Endothelial cell of umbilical vein (primary cell): ENCODE data around the gene ZBTB14. TPM values are rescaled to one million over a fixed set of nuclear protein-coding genes. Genes with fewer than 3 reads are reported as not detected.

Source experiments
- BruUV-seq: library from RNA; stranded (reverse); fragments of 400-500 nt; replicated peaks from 2 replicates; lab custom pipeline; 2021; lab: Mats Ljungman, UMichigan
- CTCF ChIA-PET: fragments of 300-600, 350-600 bp; sonication (Branson Sonifier 250); formaldehyde crosslinking; loops from one replicate; lab custom pipeline; 2021; ENCODE audit warnings: antibody characterized with exemption, inconsistent platforms; lab: Charles Lee
- POLR2A ChIA-PET: fragments of 300-600, 350-600 bp; sonication (Branson Sonifier 250); formaldehyde crosslinking; loops from one replicate; lab custom pipeline; 2021; ENCODE audit warnings: antibody characterized with exemption, inconsistent platforms; lab: Charles Lee
- DNase-seq: peaks from one replicate; pipeline ENCODE4 v3.0.0-alpha.2; 2011; ENCODE audit warnings: low read depth, low spot score
- FAIRE-seq: peaks from 2 replicates; lab custom pipeline; 2011; peaks lifted over from hg19 to GRCh38; lab: Jason Lieb, UNC
- H2AFZ ChIP-seq: 2 replicates; pipeline ENCODE4 v1.6.0; 2012; ENCODE audit warnings: low read depth, low read length, control low read depth, inconsistent platforms
- H3K27ac ChIP-seq: 2 replicates; pipeline ENCODE4 v1.5.1; 2011; ENCODE audit warnings: low read depth, mild to moderate bottlenecking, control low read depth, low read length, moderate library complexity; ENCODE audit not compliant: insufficient read depth
- H3K27me3 ChIP-seq, 2 experiments: 2 replicates each; pipeline versions ENCODE4 v1.6.0 to v1.6.1; 2011; ENCODE audit warnings: low read length in 2 of 2, mixed read lengths in 1 of 2; ENCODE audit not compliant: control insufficient read depth in 2 of 2, insufficient read depth in 2 of 2
- H3K36me3 ChIP-seq, 2 experiments: 2 replicates in 1 of 2; 3 replicates in 1 of 2; pipeline ENCODE4 v1.5.1; 2011; ENCODE audit warnings: low read length in 2 of 2, mild to moderate bottlenecking in 1 of 2, moderate library complexity in 1 of 2; ENCODE audit not compliant: control insufficient read depth in 2 of 2, insufficient read depth in 2 of 2; ENCODE audit errors: extremely low read depth in 1 of 2
- H3K4me1 ChIP-seq: 3 replicates; pipeline ENCODE4 v1.5.1; 2011; ENCODE audit warnings: mild to moderate bottlenecking, low read length; ENCODE audit not compliant: control insufficient read depth, insufficient read depth; ENCODE audit errors: extremely low read depth
- H3K4me2 ChIP-seq: 2 replicates; pipeline ENCODE4 v1.6.1; 2011; ENCODE audit warnings: low read length, control low read depth, mixed read lengths; ENCODE audit not compliant: insufficient read depth
- H3K4me3 ChIP-seq, 3 experiments: fragments of 200-600 bp in 1 of 3; sonication (generic), shearing (Covaris generic) in 1 of 3; replicated peaks in 1 of 3; 2 replicates each; pipeline ENCODE4 v1.5.1; 2011 to 2016; ENCODE audit warnings: control low read depth in 3 of 3, low read length in 3 of 3, mild to moderate bottlenecking in 2 of 3, inconsistent platforms in 1 of 3, low read depth in 1 of 3, moderate library complexity in 1 of 3; ENCODE audit not compliant: insufficient read depth in 1 of 3
- H3K79me2 ChIP-seq: 2 replicates; pipeline ENCODE4 v1.6.0; 2012; ENCODE audit warnings: low read length, inconsistent platforms; ENCODE audit not compliant: control insufficient read depth, insufficient read depth
- H3K9ac ChIP-seq: replicated peaks from 2 replicates; pipeline ENCODE3; 2011; ENCODE audit warnings: low read length, control low read depth; ENCODE audit not compliant: insufficient read depth; ENCODE audit errors: extremely low read depth
- H3K9me1 ChIP-seq: replicated peaks from 3 replicates; pipeline ENCODE4 v1.6.0; 2011; ENCODE audit warnings: mild to moderate bottlenecking, low read length; ENCODE audit not compliant: control insufficient read depth, insufficient read depth; ENCODE audit errors: extremely low read depth
- H3K9me3 ChIP-seq: replicated peaks from 2 replicates; pipeline ENCODE4 v1.5.1; 2012; ENCODE audit warnings: low read length, inconsistent platforms; ENCODE audit not compliant: control insufficient read depth, insufficient read depth
- H4K20me1 ChIP-seq: replicated peaks from 2 replicates; pipeline ENCODE3; 2011; ENCODE audit warnings: mild to moderate bottlenecking, low read length; ENCODE audit not compliant: control insufficient read depth, insufficient read depth; ENCODE audit errors: extremely low read depth
- CTCF ChIP-seq, 2 donors: IDR thresholded peaks; 1 replicate in 1 of 2; 2 replicates in 1 of 2; pipeline ENCODE4 v1.5.1; 2011; ENCODE audit warnings: low read length in 2 of 2, mild to moderate bottlenecking in 2 of 2, moderate library complexity in 2 of 2, control low read depth in 1 of 2, inconsistent platforms in 1 of 2, low read depth in 1 of 2; ENCODE audit not compliant: insufficient read depth in 1 of 2; ENCODE audit errors: extremely low read depth in 1 of 2
- EZH2 ChIP-seq: IDR thresholded peaks from 2 replicates; pipeline ENCODE4 v1.6.1; 2012; ENCODE audit warnings: borderline replicate concordance, low read depth, mild to moderate bottlenecking, moderate library complexity, low read length, inconsistent platforms; ENCODE audit not compliant: severe bottlenecking
- FOS ChIP-seq: IDR thresholded peaks from 2 replicates; pipeline ENCODE4 v1.6.1; 2011; ENCODE audit warnings: mild to moderate bottlenecking, low read length, moderate library complexity, borderline replicate concordance; ENCODE audit not compliant: insufficient read depth
- GATA2 ChIP-seq: IDR thresholded peaks from 2 replicates; pipeline ENCODE4 v1.7.0; 2011; ENCODE audit warnings: low read depth, mild to moderate bottlenecking, moderate library complexity, mixed read lengths, low read length; ENCODE audit not compliant: insufficient read length, insufficient read depth
- JUN ChIP-seq: IDR thresholded peaks from 2 replicates; pipeline ENCODE4 v1.6.1; 2011; ENCODE audit warnings: borderline replicate concordance, low read depth; ENCODE audit not compliant: insufficient read length, insufficient read depth
- MAX ChIP-seq: IDR thresholded peaks from 2 replicates; pipeline ENCODE4 v1.6.1; 2011; ENCODE audit not compliant: insufficient read depth, insufficient read length
- MYC ChIP-seq: IDR thresholded peaks from one replicate; pipeline ENCODE4 v1.6.1; 2011; ENCODE audit warnings: mild to moderate bottlenecking, low read depth, low read length
- POLR2A ChIP-seq: IDR thresholded peaks from 2 replicates; pipeline ENCODE4 v1.6.1; 2012; ENCODE audit warnings: low read depth, mild to moderate bottlenecking, control low read depth, low read length
- POLR2AphosphoS5 ChIP-seq: IDR thresholded peaks from 2 replicates; pipeline ENCODE4 v1.6.1; 2012; ENCODE audit warnings: low read depth, mild to moderate bottlenecking, control low read depth, low read length, moderate library complexity; ENCODE audit not compliant: insufficient read depth
- dilution Hi-C: fragments of 300-500 bp; cut with MboI; formaldehyde crosslinking; loops from one replicate; pipeline ENCODE4 v1.15.0; 2019; ENCODE audit warnings: low sequenced_read_pairs; ENCODE audit not compliant: extremely low pct_ligation_motif_present
- intact Hi-C: fragments of 100-400 bp; cut with micrococcal nuclease; formaldehyde crosslinking; loops from one replicate; pipeline ENCODE4 v1.10.0; 2022
- polyA plus RNA-seq, 4 experiments: library from polyadenylated mRNA; depleted of rRNA in 3 of 4; stranded (reverse) in 3 of 4; unstranded in 1 of 4; fragments of >200 nt; gene quantifications; 2 replicates each; pipeline versions ENCODE4 v1.2.1 to v1.2.3, GENCODE V29; 2011 to 2012; ENCODE audit warnings: missing spikeins in 1 of 4
- total RNA-seq: library from RNA; stranded (reverse); gene quantifications from 2 replicates; pipeline ENCODE4 v1.2.3, GENCODE V29; 2021

ZBTB14 gene
- total and polyA plus RNA-seq, 2 donors (not counting 3 experiments of a cell fraction or from before 2014, with no cell fraction given): 5.5 to 13.7 TPM

- no peak overlapping the region for H3K27ac ChIP-seq
- dilution Hi-C loops: no loop called here
These were observed 7.1 kb upstream of the ZBTB14 start for GRCh38 chr18:5302606-5303005.

DNA sequence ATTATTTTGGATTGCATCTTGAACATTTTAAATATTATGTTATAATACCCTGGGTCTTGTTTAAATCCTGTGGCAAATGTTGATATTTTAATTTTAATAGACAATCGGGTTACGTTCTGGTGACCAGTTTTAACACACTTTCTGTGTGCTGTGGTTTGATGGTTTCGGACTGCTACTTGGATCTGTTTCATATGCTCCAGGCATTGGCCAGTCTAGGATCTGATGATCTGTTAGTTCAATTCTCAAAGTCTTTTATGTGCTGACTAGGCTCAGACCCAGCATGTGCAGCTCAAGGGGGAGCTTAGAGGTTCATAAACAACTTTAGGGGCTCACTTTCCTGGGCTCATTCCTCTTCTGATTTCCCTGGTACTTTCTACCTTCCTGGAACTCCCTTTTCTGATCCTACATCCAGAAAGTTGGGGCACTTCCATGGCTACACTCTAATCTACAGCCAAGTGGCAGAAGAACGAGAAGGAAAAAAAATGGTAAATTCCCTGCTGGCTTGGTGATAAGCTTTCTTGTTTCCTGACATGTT is 5.0 kb upstream of the ZBTB14 start:
- H3K27me3 ChIP-seq: peaks cover 13 to 43% of the 10 kb centered on the region in 2 experiments
- H4K20me1 ChIP-seq: no peaks in the 10 kb centered on the region
- ChIA-PET POLR2A (no interaction called here), CTCF (interaction anchor here (0.6 to 2.1 kb wide), 3 partner anchors 58 to 246 kb away, joined by 3 to 5 read pairs (median 3); no protein-coding TSS in a partner anchor)
- DNase-seq (no peak), FAIRE-seq (no peak)
- H3K4me2 ChIP-seq: no peak overlapping the region
- no peak overlapping the region for H3K27ac ChIP-seq
- intact Hi-C loops: no loop called here
- no peak overlapping the region for H3K9ac ChIP-seq
- H3K36me3 ChIP-seq: no peaks in the 10 kb centered on the region
- no TSS peak for BruUV-seq
- no peaks in the 10 kb centered on the region for H3K79me2 ChIP-seq
- peaks cover 6% of the 10 kb centered on the region for H3K4me1 ChIP-seq
- no peak for TF ChIP-seq EZH2
- TF ChIP-seq GATA2: no peak
- no peak for TF ChIP-seq JUN
- no peak for TF ChIP-seq CTCF (IDR thresholded peaks at IDR 0.05; ENCODE audit: extremely low read depth in 1 of 2, insufficient read depth in 1 of 2, low read depth in 1 of 2, low read length in 2 of 2)
- no peak for TF ChIP-seq FOS
- no peak for TF ChIP-seq POLR2AphosphoS5
- no peak for TF ChIP-seq MAX
- TF ChIP-seq MYC: no peak
- TF ChIP-seq POLR2A: no peak
- no peak overlapping the region for H2AFZ ChIP-seq
- H3K9me3 ChIP-seq: no peaks in the 10 kb centered on the region
- H3K4me3 ChIP-seq: no peak overlapping the region
- no peaks in the 10 kb centered on the region for H3K9me1 ChIP-seq
- dilution Hi-C loops: no loop called here

More at GRCh38 chr18:5302606-5303005, 7.1 kb upstream of the ZBTB14 start:
- Histone ChIP-seq H4K20me1 (no peaks in the 10 kb centered on the region), H3K4me2 (no peak overlapping the region), H3K4me3 (no peak overlapping the region), H2AFZ (no peak overlapping the region), H3K9me1 (no peaks in the 10 kb centered on the region), H3K9ac (no peak overlapping the region), H3K27me3 (peaks cover 13 to 43% of the 10 kb centered on the region in 2 experiments), H3K36me3 (no peaks in the 10 kb centered on the region), H3K79me2 (no peaks in the 10 kb centered on the region), H3K4me1 (no peaks in the 10 kb centered on the region), H3K9me3 (no peaks in the 10 kb centered on the region)
- TF ChIP-seq GATA2 (no peak), POLR2A (no peak)
- FAIRE-seq (no peak), DNase-seq (no peak)
- ChIA-PET CTCF (interaction anchor here (2.1 kb wide), 1 partner anchor 244 kb away, joined by 5 read pairs; no protein-coding TSS in a partner anchor), POLR2A (no interaction called here)
- BruUV-seq: no TSS peak
- intact Hi-C loops: no loop called here
